NCI-H446 treated with DMSO at 0.1 percent for 48 hours (cell line): ENCODE data around the gene HMX1.

ENCODE experiments used
- DNase-seq: peaks from one replicate; lab custom pipeline; 2025; lab: John Stamatoyannopoulos, UW

HMX1 gene

DNA sequence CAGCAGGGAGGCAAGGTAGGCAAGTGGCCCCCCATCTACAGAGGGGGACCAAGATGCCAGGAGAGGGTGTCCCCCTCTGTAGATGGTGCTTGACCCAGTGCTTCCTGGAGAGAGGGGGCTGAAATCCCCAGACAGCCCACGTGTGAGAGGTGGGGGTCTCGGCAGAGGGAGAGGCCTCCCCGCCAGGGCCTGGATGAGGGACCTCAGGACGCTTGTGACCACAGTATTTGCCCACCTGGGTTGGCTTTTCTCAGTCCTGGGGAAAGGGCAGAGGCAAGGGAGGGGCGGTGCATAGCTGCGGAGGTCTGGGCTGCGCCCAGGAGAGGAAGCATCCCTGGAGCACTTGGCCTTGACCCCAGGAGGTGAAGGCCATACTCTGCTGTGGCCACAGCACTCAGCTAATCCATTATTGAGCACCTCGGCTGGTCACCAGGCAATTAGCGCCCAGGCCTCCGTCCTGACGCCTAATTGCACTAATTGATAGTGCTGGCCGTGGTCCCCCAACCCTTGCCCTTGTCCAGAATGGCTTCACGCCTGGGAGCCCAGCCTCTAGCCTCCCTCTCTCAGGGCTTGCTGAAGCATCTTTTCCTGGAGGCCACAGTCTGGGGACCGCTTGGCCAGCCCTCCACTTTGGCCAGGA lies 30.7 kb downstream of the HMX1 start:
- DNase-seq, result no peak

DNA sequence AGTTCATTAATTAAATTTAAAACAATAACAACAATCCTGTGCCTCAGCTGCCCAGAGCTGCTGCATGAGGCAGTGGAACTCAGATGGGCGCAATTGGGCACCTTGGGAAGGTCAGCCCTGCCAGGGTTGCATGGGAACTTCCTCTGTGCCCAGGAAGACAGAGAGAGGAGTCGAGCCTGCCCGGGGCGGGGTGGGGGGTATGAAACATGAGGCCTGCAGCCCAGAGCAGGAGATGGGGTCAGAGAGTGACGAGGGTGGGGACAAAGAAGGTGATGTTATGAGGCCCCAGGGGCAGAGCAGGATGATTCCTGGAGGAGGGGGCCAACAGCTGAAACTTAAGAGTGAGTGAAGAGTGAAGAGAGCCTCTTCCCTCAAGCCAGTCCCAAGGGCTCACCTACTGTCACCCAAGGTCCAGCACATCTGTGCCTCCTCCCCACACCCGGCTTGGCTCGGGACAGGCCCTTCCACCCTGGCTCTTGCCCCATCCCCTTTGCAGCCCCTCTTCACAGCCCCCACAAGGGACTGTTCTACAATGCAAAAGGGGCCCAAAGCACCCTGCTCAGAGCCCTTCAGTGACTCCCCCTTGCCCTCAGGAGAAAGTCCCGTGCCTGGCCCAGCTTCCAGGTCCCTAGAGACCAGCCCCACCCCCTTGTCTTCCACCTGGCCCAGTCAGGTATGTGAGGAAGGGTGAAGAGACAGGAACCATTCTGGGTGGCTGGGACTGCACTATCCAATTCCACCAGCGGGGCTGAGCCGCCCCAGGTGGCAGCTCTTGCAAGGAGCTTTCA lies 31.4 kb downstream of the HMX1 start:
- no peak for DNase-seq

- DNase-seq, result no peak
These were observed 32.6 kb downstream of the HMX1 start for GRCh38 chr4:8838961-8839431.

GRCh38 chr4:8838296-8838960 lies 33.2 kb downstream of the HMX1 start:
- no peak for DNase-seq

GRCh38 chr4:8837181-8837841 lies 34.3 kb downstream of the HMX1 start:
- no peak for DNase-seq

DNA sequence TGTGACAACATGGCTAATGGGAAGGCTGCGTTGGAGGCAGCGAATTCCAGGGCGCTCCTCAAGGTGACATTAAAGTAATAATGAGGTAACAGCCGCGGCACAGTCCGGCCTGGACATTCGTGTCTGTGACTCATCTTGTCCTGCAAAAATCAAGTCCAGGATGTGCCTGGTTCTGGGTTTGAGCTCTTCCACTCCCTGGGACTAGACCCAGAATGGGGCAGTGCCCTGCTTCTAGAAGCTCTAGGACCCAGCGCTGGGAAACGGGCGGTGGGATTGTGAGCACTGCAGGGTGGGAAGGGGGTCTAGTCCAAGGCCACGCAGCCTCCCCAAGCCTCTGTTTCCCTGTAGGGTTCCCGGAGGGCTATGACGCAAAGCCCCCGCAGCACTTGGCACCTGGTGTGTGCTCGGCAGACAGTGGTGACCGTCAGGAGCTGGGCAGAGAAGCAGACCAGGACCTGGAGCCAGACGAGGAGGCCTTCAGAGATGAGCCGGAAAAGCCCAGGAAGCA lies 34.9 kb downstream of the HMX1 start:
- no peak for DNase-seq

- no peak for DNase-seq
These were observed 35.9 kb downstream of the HMX1 start for GRCh38 chr4:8835521-8836365.

DNA sequence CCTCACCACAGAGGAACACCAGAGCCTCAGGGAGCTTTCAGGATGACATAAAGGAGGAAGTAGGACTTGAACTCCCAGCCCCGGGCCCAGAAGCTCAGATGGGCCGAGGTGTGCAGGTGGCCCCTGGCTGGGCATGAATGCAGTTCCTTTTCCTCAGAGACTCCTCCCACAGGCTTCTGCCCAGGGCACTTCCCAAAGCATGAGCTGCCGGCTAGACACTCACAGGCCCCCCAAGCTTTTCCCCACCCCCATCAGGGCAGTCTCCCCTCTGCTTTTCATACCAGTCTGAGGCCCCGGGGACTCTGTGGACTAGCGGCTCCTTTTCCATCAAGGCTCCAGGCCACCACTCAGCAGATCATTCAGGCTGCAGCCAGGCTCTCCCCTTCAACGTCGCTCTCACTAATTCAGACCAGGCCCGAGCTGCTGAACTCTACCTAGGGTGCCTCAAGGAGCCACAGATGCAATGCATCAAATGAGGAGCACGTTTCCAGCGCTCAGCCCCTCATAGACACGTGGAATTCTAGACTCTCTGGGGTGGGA lies 36.9 kb downstream of the HMX1 start:
- DNase-seq, result no peak

DNA sequence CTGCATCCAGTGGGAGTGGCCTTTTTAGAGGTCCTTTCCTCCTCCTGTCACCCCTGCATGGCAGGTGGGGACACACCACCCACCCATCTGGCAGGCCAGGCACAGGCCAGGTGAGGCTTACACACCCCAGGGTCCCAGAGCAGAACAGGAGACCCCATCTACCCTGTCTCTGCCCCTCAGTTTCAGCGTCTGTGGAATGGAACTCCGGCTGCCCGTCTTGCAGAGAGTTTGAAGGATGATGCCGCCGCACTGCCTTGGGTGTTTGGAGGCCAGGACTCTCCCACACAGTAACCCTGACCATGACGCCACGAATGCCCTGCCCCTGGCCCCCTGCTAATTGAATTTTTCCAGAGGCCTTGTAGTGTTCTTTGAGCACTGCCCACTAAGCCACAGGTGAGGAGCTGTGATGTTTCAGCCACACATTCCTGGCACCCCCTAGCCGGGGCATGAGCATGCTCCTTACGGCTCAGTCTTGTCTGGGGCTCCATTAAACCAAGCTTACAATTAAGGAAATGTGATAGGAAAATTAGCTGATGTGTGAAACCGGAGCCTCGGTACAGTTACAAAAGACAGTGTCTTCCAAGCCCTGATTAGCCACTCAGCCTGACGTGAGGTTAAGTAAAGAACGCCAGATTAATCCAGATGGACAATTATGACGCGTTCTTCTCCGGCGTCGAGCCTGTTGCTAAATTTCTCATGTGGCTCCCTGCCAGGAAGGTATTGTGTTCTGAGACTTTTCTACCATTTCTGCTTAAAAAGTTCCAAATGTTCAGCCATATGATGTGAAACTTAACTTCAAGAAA lies 39.3 kb downstream of the HMX1 start:
- no peak for DNase-seq

DNA sequence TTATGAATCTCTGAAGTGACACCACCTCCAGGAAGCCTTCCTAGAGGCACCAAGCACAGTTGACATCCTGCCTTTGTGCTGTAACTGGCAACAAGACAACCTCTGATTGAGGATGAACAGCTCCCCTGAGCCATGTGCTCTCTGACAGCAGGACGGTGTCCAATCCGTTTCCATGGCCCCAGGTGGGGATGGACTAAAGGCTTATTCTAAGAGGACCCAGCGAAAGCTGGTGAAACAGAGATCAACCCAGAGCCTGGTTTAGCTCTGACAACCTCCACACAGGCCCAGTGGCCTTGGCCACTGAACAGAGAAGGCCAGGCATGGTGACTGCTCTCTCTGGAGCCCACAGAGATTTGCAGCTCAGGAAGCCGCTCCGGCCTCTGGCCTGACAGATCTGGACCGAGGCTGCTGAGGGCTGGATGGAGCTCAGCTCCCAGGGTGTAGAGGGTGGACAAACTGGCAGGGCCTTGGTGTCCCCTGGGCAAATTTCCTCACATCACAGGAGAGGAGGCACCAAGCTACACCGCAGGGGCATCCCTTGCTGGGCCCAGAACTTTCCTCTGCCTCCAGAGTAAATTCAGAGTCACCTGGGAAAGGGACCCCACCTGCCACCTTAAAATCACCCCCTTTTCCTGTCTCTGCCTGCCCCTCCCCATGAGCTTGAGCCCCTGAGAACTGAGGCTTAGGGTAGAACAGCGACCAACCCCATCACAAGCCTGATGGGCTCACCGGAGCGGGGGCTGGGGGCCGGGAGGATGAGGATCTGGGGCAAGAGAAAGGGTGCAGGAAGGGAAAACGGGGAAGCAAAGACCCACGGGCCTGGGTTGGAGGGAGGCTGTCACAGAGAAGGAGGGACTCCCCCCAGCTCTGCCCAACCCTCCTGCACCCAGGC lies 40.2 kb downstream of the HMX1 start:
- DNase-seq, result no peak

- DNase-seq, result no peak
These were observed 40.9 kb downstream of the HMX1 start for GRCh38 chr4:8830611-8831200.

DNA sequence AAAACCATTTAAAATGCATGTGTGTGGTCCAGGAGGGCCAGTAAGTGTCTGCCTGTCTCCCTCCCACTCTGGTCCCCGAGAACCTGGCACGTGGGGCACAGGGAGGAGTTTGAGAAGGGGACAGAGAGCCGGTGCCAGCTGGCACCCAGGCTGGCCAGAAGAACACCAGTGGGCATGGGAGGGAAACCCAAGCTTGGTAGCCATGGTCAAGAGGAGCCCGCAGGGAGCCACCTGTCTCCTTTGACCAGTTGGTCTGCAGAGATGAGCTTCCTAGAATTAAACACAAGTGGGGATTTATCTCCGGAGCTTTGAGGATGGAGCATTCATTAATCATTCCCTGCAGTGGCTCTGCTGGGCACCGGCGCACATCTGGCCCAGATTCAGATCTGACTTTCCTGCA lies 41.6 kb downstream of the HMX1 start:
- no peak for DNase-seq

DNA sequence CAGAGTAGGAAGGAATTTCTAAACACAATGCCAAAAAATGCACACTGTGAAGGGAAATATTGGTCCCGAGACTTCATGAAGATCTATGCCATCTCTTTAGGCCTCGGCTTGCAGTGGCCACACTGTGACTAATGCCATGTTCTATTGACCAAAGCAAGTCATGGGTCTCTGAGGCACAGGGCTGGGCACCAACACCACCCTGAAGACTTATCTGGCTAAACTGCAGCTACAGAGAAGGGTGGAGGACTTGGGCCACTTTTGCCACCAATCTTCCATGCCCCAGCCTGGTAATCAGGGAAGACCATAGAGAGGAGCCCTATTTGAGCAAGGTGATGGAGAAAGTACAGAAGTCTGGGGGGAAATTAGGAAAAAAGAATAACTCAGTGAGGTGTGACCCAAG lies 42.1 kb downstream of the HMX1 start:
- DNase-seq, result no peak

DNA sequence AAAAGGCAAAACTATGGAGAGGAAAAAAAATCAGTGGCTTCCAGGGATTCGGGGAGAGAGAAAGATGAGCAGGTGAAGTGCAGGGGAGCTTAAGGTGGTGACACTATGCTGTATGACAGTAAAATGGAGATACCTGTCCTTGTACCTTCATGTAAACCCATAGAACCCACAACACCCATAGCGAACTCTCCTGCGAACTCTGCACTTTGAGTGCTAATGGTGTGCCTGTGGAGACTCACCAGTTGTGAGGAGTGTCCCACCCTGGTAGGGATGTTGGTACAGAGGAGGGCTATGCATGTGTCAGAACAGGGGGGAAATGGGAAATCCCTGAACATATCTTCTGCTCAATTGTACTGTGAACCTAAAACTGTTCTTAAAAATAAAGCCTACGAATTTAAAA lies 42.8 kb downstream of the HMX1 start:
- no peak for DNase-seq

DNA sequence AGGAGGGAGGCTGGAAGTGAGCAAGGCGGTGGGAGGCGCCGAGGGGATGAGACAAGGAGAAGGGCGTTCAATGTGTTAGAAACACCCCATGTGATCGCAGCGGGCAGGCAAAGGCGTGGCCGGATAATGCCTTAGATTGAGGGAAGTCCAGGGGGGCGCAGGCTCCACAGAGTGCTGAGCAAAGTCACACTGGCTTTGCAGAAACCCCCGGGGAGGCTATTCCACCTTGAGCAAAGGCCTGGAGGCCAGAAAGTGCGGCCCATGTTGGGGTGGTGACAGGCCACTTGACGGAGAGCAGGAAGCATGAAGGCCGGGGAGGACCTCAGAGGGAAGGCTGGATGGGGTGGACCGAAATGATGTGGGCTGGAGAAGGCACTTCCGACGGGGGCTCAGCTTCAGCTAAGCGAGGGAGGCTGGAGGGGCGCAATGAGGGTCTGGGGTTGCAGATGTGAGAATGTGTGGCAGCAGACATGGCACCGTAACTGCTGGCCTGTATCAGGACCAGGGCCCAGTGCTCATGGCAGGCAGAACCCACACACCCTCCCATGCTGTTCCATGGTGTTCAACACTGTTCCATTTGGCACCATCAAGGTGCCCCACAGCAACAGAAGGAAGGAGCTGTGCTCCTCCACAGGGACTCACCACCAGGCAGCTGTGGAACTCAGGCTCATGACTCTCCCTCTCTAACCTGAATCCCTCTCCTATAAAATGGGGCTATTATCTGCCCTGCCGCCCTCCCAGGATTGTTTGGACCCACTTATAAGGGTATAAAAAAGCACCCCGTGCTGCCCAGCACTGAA lies 50.3 kb downstream of the HMX1 start:
- no peak for DNase-seq

- DNase-seq, result no peak
These were observed 51.2 kb downstream of the HMX1 start for GRCh38 chr4:8820178-8821102.
